HG02943 (cell line): ENCODE results near the gene GABPB1.

Experiments
- ATAC-seq: cut with Tn5 transposase; IDR thresholded peaks from one replicate; pipeline ENCODE4 v1.9.1; 2021; ENCODE audit warnings: mild to moderate bottlenecking, low read depth, moderate library complexity; ENCODE audit not compliant: unreplicated experiment

The GABPB1 gene

DNA sequence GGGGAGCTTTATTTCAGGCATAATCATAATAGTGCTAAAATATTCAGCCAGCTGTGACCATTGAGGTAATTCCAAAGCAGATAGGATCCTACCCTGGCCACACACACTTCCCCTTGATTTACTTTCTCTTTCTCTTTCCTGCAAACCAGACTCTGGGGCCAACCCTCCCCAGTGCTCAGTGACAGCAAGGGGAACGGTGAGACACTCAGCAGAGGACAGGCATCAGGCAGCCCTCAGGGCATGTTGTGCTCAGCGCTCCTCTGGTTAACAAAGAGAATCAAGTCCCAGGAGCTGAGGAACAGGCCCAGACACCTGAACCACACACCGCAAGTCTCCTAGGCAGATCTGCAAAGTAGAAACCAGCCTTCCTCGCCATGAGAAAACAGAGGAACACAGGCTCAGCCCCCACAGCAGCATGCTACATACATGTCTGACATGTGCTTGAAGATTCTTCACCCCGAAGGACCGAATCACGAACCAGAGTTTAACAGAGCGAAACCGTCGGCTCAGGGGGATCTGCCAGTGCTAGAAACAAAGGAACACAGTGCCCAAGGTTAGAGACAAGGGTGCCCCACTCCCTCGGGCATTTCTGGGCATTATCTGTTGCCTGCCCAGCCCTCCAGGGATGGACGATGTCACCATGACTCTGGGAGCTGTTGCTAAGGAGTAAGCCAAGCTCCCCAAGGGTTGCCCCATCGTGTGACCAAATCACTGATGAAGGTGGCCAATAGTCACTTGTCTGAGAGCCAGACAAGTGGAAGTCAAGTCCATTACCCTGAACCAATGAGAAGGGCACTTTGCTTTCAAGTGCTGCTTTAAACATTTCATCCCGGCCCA lies 107.0 kb downstream of the GABPB1 start:
- ATAC-seq, result peak; percentile 89

DNA sequence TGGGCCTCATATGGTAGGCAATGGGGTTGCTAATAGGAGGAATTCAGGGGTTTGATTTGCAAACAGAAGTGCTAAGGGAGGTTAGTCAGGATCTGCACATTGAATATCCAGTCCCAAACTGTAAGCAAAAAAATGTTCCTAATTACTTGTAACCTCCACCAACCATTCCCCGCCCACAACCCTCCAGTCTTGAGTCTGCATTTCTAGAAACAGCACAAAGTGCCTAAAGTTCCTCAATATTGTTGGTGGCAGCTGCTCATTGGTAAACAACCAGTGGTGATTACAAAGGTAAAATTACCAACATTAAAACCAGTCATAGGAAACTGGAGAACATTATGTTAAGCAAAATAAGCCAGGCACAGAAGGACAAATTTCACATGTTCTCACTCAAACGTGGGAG lies 108.4 kb downstream of the GABPB1 start:
- ATAC-seq, result no peak

DNA sequence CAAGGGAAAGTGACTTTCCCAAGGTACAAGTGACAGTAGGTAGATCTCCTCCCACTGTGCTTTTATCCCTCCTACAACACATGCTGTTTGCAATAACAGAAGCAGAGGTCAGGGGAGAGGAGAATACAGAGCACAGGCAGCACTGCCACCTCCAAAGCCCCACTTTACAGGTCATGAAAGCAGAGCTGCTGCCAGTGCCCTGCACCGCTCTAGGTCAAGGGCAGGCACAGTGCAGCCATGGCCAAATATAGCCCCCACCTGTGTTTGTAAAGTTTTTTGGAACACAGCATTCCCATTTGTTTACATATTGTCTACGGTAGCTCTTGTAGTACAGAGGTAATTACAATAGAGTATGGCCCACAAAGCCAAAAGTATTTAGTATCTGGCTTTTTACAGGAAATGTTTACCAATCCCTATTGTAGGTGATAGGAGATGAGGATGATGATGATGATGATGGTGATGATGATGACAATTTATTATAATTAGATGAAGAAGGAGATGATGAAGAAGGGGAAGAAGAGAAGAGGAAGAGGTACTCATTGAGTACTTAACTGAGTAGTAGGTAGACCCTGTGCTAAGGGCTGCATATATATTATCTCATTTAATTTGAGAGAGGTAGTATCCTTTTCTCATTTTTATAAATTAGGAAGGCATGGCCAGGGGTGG lies 109.9 kb downstream of the GABPB1 start:
- ATAC-seq, result no peak

DNA sequence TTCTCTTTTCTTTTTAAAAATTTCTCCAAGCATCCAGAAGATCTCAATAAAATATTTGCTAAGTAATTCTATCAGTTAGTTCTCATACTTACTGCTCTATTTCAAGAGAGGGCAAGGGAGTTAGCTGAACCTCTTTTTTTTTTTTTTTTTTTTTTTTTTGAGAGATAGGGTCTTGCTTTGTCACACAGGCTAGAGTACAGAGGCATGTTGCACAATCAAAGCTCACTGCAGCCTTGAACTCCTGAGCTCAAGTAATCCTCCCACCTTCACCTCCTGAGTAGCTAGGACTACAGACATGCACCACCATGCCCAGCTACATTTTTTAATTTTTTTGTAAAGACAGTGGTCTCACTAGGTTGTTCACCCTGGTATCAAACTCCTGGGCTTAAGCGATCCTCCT lies 110.8 kb downstream of the GABPB1 start:
- ATAC-seq, result no peak

DNA sequence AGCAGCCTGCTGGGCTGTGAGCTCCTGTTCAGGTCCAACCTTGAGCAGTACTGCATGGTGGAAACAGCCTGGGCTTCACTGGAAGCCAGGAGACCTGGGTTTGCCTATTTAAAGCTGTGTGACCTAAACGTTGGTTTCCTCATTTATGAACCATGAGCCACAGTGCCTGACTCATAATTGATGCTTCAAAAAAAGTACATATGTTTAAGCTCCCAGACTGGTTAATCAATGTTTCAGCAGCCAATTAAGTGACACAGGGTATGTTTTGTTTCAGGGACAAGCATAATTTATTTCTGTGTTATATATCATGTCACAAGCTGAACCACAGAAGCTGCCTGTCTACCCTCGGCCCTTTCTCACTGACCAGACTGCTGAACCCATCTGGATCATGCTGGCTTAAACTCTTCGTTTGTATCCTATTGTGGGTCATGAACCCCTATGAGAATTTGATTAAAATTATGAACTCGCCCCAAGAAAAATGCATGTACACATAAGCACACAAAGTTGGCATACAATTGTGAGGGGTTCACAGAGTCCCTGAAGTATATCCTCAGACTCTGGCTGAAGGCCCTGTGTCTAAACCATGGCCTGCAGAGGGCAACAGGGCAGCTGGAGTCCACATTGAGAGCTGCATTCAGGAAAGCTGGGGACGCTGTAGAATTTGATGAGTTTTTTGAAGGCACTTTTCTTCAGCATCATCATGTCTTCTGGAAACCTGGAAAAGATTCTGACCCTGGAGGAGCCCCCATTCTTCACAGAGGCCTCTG lies 113.1 kb downstream of the GABPB1 start:
- ATAC-seq, result no peak

DNA sequence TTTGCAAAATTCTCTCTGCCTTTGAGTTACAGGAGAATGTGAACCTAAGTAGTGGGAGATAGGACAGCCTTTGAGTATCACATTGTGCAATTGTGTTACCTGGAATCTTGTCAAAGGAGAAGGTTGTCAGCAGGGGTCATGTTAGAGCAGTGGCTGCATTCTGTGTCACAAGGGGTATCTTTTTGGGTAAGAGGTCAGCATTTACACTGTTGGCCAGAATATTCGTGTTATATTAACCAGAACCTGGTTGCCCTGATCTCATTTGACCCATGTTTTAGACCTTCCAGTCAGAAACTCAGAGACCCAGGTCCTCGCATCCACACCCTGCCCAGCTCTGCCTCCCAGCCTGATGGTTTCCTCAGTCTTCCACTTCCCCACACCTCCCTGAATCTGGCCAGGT lies 116.7 kb downstream of the GABPB1 start:
- no peak for ATAC-seq

DNA sequence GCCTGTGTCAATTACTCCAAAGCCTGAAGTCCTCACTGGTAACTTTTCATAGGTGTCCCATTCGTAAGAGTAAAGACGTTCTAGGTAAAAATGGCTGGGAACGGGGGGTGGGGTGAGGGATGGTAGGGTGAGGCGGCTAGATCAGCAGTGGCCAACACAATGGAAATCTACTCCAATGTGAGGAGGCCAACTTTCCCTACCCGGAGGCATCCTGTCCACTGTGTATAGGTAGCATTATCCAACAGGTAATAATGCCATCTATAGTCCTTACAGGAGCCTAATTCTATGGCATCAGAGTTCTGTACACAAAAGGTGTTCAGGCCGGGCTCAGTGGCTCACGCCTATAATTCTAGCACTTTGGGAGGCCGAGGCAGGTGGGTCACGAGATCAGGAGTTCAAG lies 118.6 kb downstream of the GABPB1 start:
- ATAC-seq, result no peak

DNA sequence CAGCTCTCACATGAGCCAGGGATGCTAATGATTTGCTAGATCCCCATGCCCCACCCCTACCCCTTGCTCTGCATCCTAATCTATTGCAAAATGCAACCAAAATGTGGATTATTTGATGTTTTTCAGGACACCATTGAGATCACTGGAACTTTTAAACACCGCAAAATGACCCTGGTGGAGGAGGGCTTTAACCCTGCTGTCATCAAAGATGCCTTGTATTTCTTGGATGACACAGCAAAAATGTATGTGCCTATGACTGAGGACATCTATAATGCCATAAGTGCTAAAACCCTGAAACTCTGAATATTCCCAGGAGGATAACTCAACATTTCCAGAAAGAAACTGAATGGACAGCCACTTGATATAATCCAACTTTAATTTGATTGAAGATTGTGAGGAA lies 119.2 kb downstream of the GABPB1 start:
- no peak for ATAC-seq

DNA sequence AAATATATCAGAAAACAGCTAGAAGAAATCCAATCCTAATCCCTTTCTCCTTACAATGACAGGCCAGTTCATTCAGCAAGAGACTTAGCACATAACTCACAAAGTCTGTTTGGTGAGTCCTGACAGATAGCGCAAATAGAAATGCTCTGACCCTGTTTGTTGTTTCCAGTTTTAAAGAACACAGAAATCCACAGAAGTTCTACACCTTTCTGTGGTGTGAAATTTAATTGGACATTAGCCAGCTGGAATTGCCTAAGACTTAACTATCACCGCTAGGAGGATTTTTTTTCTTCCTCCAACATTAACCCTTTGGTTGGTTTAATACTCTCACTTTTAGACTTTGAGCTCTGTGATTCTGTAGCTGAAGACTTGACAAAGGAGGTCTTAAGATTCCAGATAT lies 120.2 kb downstream of the GABPB1 start:
- no peak for ATAC-seq

DNA sequence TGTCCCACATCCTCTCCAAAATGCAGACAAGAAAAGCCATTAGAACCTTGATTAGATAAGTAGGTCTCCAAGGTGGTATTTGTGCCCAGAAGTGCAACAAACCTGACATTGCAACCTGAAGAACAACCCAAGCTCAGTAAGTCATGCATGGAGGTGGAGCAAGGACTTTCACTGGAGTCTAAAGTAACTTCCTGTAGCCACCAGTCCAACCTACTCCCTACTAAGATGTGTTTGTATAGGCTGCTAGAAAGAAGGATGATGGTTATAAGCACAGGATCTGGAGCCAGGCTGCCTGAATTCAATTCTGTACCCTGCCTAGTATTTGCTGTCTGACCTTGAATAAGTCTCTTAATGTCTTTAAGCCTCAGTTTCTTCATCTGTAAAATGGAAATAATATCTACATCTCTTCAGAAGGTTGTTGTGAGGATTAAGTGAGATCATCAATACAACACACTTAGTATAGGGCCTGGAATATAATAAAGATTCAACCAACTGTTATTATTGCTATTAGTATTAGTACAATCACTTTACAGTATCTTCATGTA lies 121.7 kb downstream of the GABPB1 start:
- no peak for ATAC-seq

DNA sequence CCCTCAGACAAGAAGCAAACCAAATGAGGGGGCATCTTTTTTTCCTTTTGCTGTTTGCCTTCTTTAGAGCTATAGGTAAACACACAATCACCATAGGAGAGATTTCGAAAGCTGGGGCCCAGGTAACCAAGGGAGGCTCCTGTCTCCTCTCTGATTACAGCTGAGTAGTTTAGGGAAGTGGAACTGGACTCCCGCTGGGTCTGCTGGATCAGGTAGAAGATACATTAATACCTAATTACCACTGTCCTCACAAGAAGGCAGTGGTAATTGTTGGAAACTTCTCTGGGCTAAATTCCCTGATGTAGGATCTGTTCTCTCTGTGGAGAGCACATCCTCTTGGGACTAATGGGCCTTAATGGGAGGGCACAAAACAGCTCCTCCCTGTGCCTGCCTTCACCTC lies 122.2 kb downstream of the GABPB1 start:
- no peak for ATAC-seq

DNA sequence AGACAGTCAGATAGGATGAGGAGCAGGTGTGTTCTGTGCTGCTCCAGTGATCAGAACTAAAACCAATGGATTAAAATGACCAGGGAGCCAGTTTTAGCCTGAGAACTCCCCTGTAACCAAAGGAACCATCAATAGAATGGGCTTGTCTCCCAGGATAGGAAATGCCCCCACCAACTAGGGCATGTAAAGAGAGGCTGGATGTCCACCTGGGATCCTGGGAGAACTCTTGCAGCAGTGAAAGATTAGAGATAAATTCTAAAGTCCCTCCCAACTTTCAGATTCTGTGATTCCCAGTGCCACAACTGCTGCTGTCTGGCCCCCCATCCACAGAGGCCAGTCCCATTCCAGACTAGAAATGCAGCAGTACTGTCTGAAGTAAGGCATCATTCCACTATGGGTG lies 123.2 kb downstream of the GABPB1 start:
- no peak for ATAC-seq

DNA sequence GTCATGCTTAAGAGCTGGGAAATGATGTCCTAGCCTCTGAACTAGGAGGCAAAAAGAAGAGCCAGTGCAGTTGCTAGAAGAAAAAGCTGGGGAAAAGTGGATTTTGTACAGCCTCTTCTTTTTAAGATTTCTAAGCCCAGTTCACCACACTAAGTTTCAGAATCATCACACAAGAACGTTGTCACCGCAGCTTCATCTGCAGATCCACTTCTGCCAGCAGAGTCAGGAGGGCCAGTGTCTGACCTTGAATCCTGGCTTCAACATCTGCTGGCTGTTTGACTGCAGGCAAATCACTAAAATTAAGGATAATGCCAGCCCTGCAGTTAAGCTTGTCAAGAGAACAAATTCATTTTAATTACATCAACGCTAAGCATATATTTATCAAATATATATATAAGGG lies 125.7 kb downstream of the GABPB1 start:
- no peak for ATAC-seq

DNA sequence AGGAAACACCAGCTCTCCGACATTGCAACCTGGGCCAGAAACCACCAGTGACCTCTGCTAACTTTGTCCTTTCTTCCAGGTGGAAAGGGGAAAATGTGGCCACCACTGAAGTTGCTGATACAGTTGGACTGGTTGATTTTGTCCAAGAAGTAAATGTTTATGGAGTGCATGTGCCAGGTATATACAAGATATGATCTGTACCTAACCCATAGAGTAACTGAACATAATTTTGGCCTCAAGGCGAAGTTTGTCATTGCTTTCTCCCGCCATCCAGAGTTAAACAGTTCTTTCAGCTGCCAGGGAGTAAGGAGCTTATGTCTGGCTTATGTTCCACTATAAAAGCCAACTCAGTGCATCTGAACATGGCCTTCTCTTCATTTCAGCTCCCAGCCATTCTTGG lies 126.1 kb downstream of the GABPB1 start:
- no peak for ATAC-seq

DNA sequence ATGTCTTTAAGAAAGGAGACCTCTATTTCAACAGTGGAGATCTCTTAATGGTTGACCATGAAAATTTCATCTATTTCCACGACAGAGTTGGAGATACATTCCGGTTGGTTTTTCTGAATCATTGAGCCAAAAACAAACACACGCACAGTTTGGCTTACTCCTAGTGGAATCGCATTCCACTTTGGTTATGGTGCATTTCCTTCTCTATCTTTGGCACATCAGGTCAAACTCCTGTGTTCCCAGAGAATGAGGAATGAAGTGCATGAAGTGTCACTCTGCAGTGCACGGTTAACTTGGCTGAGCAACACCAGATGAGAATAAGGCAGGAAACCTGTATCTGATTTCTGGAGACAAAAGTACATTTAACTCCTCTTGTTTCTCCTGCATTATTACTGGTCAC lies 127.9 kb downstream of the GABPB1 start:
- ATAC-seq, result no peak

DNA sequence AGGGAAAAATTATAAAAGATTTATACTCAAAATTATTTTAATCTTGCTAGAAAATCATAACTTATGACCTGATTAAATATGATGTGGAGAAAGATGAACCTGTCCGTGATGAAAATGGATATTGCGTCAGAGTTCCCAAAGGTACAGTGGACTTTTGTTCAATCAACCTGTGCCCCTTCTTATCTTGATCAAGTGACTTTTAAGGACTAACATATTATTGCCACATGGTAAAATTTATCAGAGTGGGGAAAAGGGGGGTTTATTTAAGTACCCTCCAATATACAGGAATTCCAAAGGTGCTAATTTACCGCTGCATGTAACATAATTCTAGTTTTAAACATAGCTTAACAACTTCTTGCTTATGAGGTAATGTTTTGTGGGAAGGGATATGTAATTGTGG lies 129.1 kb downstream of the GABPB1 start:
- ATAC-seq, result no peak
